Vagina (tissue), 2 donors: ENCODE results near the gene RFTN1. TPM values are rescaled to one million over a fixed set of nuclear protein-coding genes. Genes with fewer than 3 reads are reported as not detected.

Source experiments
- DNase-seq, 2 donors: peaks; one replicate each; pipeline ENCODE4 v3.0.0-alpha.2; 2017; ENCODE audit errors: extremely low spot score in 2 of 2
- H3K27ac ChIP-seq: fragments of 200-600 bp; sonication (generic); one replicate; pipeline ENCODE4 v1.5.1; 2019
- H3K27me3 ChIP-seq: fragments of 200-600 bp; sonication (generic); one replicate; pipeline ENCODE4 v1.5.1; 2019
- H3K36me3 ChIP-seq, 2 donors: fragments of 200-600 bp; sonication (generic); one replicate each; pipeline ENCODE4 v1.5.1; 2017 to 2019
- H3K4me1 ChIP-seq: fragments of 200-600 bp; sonication (generic); one replicate; pipeline ENCODE4 v1.5.1; 2019
- H3K4me3 ChIP-seq, 2 donors: fragments of 200-600 bp; sonication (generic); 1 replicate in 1 of 2; 2 replicates in 1 of 2; pipeline ENCODE4 v1.5.1; 2016 to 2019
- H3K9me3 ChIP-seq: fragments of 200-600 bp; sonication (generic); one replicate; pipeline ENCODE4 v1.5.1; 2019
- POLR2A ChIP-seq, 2 donors: fragments of 450-650 bp; IDR thresholded peaks; one replicate each; pipeline ENCODE4 v1.6.1; 2017; ENCODE audit warnings: antibody characterized with exemption in 2 of 2, mild to moderate bottlenecking in 2 of 2, moderate library complexity in 2 of 2
- POLR2AphosphoS5 ChIP-seq, 2 donors: sonication (generic); formaldehyde crosslinking; IDR thresholded peaks; one replicate each; pipeline ENCODE4 v1.9.0; 2017; ENCODE audit warnings: antibody characterized with exemption in 2 of 2, mild to moderate bottlenecking in 2 of 2, low read depth in 1 of 2; ENCODE audit not compliant: insufficient read depth in 1 of 2
- intact Hi-C: fragments of 100-400 bp; cut with DNase I; formaldehyde crosslinking; loops from one replicate; pipeline ENCODE4 v1.15.1; 2023
- total RNA-seq: library from RNA; depleted of rRNA; stranded (reverse); fragments of >200 nt; gene quantifications from one replicate; pipeline ENCODE4 v1.2.3, GENCODE V29; 2016
- TF ChIP-seq, protein P1 (sequence below), 3 experiments: fragments of 450-650 bp in 2 of 3; fragments of 200-600 bp in 1 of 3; sonication (generic) in 1 of 3; IDR thresholded peaks; one replicate each; pipeline ENCODE4 v1.5.1; 2017 to 2019; ENCODE audit warnings: antibody characterized with exemption in 3 of 3, mild to moderate bottlenecking in 2 of 3, moderate library complexity in 2 of 3

The RFTN1 gene, protein sequence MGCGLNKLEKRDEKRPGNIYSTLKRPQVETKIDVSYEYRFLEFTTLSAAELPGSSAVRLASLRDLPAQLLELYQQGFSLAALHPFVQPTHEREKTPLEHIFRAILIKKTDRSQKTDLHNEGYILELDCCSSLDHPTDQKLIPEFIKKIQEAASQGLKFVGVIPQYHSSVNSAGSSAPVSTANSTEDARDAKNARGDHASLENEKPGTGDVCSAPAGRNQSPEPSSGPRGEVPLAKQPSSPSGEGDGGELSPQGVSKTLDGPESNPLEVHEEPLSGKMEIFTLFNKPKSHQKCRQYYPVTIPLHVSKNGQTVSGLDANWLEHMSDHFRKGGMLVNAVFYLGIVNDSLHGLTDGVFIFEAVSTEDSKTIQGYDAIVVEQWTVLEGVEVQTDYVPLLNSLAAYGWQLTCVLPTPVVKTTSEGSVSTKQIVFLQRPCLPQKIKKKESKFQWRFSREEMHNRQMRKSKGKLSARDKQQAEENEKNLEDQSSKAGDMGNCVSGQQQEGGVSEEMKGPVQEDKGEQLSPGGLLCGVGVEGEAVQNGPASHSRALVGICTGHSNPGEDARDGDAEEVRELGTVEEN
- 47.4 TPM for total RNA-seq

DNA sequence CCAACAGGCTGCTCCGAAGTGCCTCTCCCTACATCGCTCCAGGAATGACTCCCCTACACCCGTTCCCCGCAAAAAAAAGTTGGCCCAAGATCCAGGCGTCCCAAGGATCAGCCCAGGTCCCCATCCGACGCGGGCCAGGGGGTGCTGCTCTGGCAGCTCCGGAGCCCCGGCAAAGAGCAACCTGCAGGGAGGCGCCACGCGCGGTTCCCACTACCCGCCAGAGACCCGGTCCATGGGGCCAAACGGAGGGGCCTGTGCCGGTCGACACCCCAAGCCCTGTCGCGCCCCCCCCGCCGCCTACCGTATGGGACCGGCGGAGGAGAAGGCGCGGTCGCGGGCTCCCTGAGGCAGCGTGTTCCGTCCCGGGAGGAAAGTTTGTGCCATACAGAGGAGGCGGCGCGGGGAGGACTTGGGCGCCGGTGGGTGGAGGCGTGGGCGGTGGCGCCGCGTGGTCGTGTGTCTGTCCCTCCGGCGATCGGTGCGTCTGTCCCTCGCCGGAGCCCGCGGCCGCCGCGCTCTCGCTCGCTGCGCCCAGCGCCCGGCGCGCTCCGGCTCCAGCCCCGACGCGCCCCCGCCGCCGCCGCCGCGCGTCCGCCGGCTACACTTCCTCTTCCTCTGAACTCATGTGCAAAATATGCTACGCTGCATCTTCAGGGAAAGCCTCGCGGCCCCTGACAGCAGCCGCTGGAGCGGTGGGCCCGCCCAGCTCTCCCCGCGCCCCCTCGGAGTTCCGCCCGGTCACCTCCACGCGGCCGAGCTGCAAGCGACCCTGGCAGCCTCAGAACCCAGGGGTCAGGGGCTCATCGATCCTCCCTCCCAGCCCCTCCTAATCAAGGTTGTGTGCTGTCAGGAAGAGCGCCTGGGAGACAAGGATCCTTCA lies at the start of gene RFTN1:
TSS of gene RFTN1 (minus strand) at position 559 of the 880 bp plus-strand sequence. CDS start 19,830 bp downstream, outside the sequence.
- TF ChIP-seq, protein P1, sequence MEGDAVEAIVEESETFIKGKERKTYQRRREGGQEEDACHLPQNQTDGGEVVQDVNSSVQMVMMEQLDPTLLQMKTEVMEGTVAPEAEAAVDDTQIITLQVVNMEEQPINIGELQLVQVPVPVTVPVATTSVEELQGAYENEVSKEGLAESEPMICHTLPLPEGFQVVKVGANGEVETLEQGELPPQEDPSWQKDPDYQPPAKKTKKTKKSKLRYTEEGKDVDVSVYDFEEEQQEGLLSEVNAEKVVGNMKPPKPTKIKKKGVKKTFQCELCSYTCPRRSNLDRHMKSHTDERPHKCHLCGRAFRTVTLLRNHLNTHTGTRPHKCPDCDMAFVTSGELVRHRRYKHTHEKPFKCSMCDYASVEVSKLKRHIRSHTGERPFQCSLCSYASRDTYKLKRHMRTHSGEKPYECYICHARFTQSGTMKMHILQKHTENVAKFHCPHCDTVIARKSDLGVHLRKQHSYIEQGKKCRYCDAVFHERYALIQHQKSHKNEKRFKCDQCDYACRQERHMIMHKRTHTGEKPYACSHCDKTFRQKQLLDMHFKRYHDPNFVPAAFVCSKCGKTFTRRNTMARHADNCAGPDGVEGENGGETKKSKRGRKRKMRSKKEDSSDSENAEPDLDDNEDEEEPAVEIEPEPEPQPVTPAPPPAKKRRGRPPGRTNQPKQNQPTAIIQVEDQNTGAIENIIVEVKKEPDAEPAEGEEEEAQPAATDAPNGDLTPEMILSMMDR (IDR thresholded peaks at IDR 0.05) = no peak
- TF ChIP-seq POLR2A (IDR thresholded peaks at IDR 0.05) (no peak), POLR2AphosphoS5 (IDR thresholded peaks at IDR 0.05; ENCODE audit: insufficient read depth in 1 of 2, low read depth in 1 of 2) (no peak)
- Histone ChIP-seq H3K27me3 (no peaks in the 10 kb centered on the region), H3K4me3 (peak within 1 kb of the TSS; percentile 77 to 88), H3K4me1 (peaks cover 33% of the 10 kb centered on the region), H3K9me3 (no peaks in the 10 kb centered on the region), H3K27ac (peak within 1 kb of the TSS; percentile 77), H3K36me3 (no peaks in the 10 kb centered on the region)
- intact Hi-C loops = loop anchor here (10.0 kb wide), 3 partner anchors 69 to 199 kb away; no protein-coding TSS in a partner anchor
- no peak for DNase-seq

DNA sequence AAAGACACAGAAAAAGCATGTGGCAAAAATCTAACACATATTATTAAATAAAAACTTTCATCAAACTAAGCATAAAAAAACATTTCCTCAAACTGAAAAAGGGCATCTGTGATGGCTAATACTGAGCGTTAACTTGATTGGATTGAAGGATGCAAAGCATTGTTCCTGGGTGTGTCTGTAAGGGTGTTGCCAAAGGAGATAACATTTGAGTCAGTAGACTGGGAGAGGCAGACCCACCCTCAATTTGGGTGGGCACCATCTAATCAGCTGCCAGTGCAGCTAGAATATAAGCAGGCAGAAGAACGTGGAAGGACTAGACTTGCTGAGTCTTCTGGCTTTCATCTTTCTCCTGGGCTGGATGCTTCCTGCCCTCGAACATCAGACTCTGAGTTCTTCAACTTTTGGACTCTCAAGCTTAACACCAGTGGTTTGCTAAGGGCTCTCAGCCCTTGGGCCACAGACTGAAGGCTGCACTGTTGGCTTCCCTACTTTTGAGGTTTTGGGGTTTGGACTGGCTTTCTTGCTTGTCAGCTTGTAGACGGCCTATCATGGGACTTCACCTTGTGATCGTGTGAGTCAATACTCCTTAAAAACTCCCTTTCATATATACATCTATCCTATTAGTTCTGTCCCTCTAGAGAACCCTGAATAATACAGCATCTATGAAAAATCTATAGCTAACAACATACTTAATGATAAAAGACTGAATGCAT lies 46.3 kb upstream of the RFTN1 start:
- Histone ChIP-seq H3K27me3 (no peaks in the 10 kb centered on the region), H3K4me1 (no peaks in the 10 kb centered on the region), H3K27ac (no peak overlapping the region), H3K4me3 (no peak overlapping the region), H3K36me3 (no peaks in the 10 kb centered on the region), H3K9me3 (no peaks in the 10 kb centered on the region)
- no peak for DNase-seq
- intact Hi-C loops = no loop called here
- TF ChIP-seq POLR2A (IDR thresholded peaks at IDR 0.05) (no peak), POLR2AphosphoS5 (IDR thresholded peaks at IDR 0.05; ENCODE audit: insufficient read depth in 1 of 2, low read depth in 1 of 2) (no peak)
- TF ChIP-seq, protein P1 (IDR thresholded peaks at IDR 0.05) = no peak

- no peaks in the 10 kb centered on the region for H3K9me3 ChIP-seq
- H3K4me3 ChIP-seq = no peak overlapping the region
- no peak overlapping the region for H3K27ac ChIP-seq
- no peaks in the 10 kb centered on the region for H3K36me3 ChIP-seq
- intact Hi-C loops = loop anchor here (5.0 kb wide), 1 partner anchor 262 kb away; no protein-coding TSS in a partner anchor
- TF ChIP-seq POLR2A (IDR thresholded peaks at IDR 0.05) (no peak), POLR2AphosphoS5 (IDR thresholded peaks at IDR 0.05; ENCODE audit: insufficient read depth in 1 of 2, low read depth in 1 of 2) (no peak)
- TF ChIP-seq, protein P1 (IDR thresholded peaks at IDR 0.05) = no peak
- H3K27me3 ChIP-seq = no peaks in the 10 kb centered on the region
- H3K4me1 ChIP-seq = peaks cover 6% of the 10 kb centered on the region
- DNase-seq = no peak
Measured at GRCh38 chr3:16554126-16554525, 40.6 kb upstream of the RFTN1 start.

DNA sequence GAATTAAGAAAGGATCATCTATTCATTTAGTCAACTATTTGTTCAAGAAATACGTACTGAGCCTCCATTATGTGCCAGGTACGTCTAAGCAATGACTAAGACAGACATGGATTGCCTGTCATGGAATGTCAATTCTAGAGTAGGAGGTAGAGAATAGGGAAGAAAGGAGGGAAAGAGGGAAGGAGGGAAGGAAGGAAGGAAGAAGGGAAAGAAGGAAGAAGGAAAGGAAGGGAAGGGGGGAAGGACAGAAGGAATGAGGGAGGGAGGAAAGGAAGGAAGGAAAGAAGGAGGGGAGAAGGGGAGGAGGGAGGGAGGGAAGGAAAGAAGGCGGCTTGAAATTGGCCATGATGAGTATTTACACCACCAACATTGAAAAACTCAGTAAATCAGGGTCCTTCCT lies 39.3 kb upstream of the RFTN1 start:
- no peaks in the 10 kb centered on the region for H3K36me3 ChIP-seq
- no peaks in the 10 kb centered on the region for H3K9me3 ChIP-seq
- H3K27ac ChIP-seq = no peak overlapping the region
- no peaks in the 10 kb centered on the region for H3K27me3 ChIP-seq
- H3K4me3 ChIP-seq = no peak overlapping the region
- intact Hi-C loops = loop anchor here (5.0 kb wide), 1 partner anchor 260 kb away; no protein-coding TSS in a partner anchor
- H3K4me1 ChIP-seq = peaks cover 6% of the 10 kb centered on the region
- DNase-seq = no peak
- TF ChIP-seq POLR2A (IDR thresholded peaks at IDR 0.05) = no peak
- no peak for TF ChIP-seq POLR2AphosphoS5 (IDR thresholded peaks at IDR 0.05; ENCODE audit: insufficient read depth in 1 of 2, low read depth in 1 of 2)
- TF ChIP-seq, protein P1 (IDR thresholded peaks at IDR 0.05) = no peak
